Parathyroid adenoma (tissue), 2 donors: ENCODE data around the gene MAML2.
"Not testable (repeated sequence)": the region's sequence is repeated elsewhere in the genome, so short reads cannot be mapped to it uniquely, and the experiment has no call there.

ENCODE experiments used
- H2AFZ ChIP-seq: fragments of 300-600 bp; sonication (generic); one replicate; pipeline ENCODE4 v1.7.0; 2017; ENCODE audit warnings: antibody characterized with exemption, mild to moderate bottlenecking
- H3K27ac ChIP-seq: fragments of 300-600 bp; sonication (generic); one replicate; pipeline ENCODE4 v1.7.0; 2017
- H3K27me3 ChIP-seq: fragments of 300-600 bp; sonication (generic); one replicate; pipeline ENCODE4 v1.7.0; 2017; ENCODE audit warnings: low read length; ENCODE audit not compliant: control insufficient read depth, insufficient read depth
- H3K36me3 ChIP-seq: fragments of 300-600 bp; sonication (generic); one replicate; pipeline ENCODE4 v1.7.0; 2017; ENCODE audit warnings: low read length; ENCODE audit not compliant: control insufficient read depth, insufficient read depth
- H3K4me1 ChIP-seq: fragments of 300-600 bp; sonication (generic); one replicate; pipeline ENCODE4 v1.7.0; 2017; ENCODE audit warnings: control low read depth
- H3K4me2 ChIP-seq: fragments of 300-600 bp; sonication (generic); one replicate; pipeline ENCODE4 v1.7.0; 2017; ENCODE audit warnings: low read length
- H3K4me3 ChIP-seq: fragments of 300-600 bp; sonication (generic); one replicate; pipeline ENCODE4 v1.7.0; 2017; ENCODE audit warnings: low read depth, low read length
- H3K79me2 ChIP-seq: fragments of 300-600 bp; sonication (generic); one replicate; pipeline ENCODE4 v1.7.0; 2017; ENCODE audit warnings: control low read depth
- H3K9ac ChIP-seq: fragments of 300-600 bp; sonication (generic); one replicate; pipeline ENCODE4 v1.7.0; 2017; ENCODE audit warnings: mild to moderate bottlenecking
- H3K9me3 ChIP-seq: fragments of 300-600 bp; sonication (generic); one replicate; pipeline ENCODE4 v1.7.0; 2017; ENCODE audit warnings: low read length; ENCODE audit not compliant: control insufficient read depth
- CTCF ChIP-seq: fragments of 300-600 bp; sonication (generic); IDR thresholded peaks from one replicate; pipeline ENCODE4 v1.7.0; 2017; ENCODE audit warnings: antibody characterized with exemption, mild to moderate bottlenecking
- donor health status: primary hyperparathyroidism.

MAML2 gene

GRCh38 chr11:96287822-96288439 lies 55.1 kb downstream of the MAML2 start:
- no peak overlapping the region for H2AFZ ChIP-seq
- H3K4me2 ChIP-seq = no peak overlapping the region
- H3K4me1 ChIP-seq = peaks cover 3% of the 10 kb centered on the region
- no peak overlapping the region for H3K4me3 ChIP-seq
- no peaks in the 10 kb centered on the region for H3K9me3 ChIP-seq
- peaks cover 9% of the 10 kb centered on the region for H3K79me2 ChIP-seq
- H3K27ac ChIP-seq = no peak overlapping the region
- no peaks in the 10 kb centered on the region for H3K36me3 ChIP-seq
- TF ChIP-seq CTCF = no peak
- H3K9ac ChIP-seq = no peak overlapping the region
- H3K27me3 ChIP-seq = no peaks in the 10 kb centered on the region

- H3K4me3 ChIP-seq, H3K36me3 ChIP-seq, H3K79me2 ChIP-seq, H3K27me3 ChIP-seq, H3K4me1 ChIP-seq, H3K9me3 ChIP-seq, H3K9ac ChIP-seq, H3K27ac ChIP-seq, H2AFZ ChIP-seq, H3K4me2 ChIP-seq: not testable (repeated sequence)
Measured at GRCh38 chr11:96285985-96286384, 57.0 kb downstream of the MAML2 start.

GRCh38 chr11:96284917-96285316 lies 58.1 kb downstream of the MAML2 start:
- Histone ChIP-seq H3K36me3 (no peaks in the 10 kb centered on the region), H3K4me2 (no peak overlapping the region), H3K27ac (no peak overlapping the region), H3K79me2 (peaks cover 5% of the 10 kb centered on the region), H3K4me1 (no peaks in the 10 kb centered on the region), H3K9ac (no peak overlapping the region), H3K9me3 (no peaks in the 10 kb centered on the region), H3K4me3 (no peak overlapping the region), H2AFZ (no peak overlapping the region), H3K27me3 (no peaks in the 10 kb centered on the region)
- TF ChIP-seq CTCF = no peak

GRCh38 chr11:96284401-96284800 lies 58.6 kb downstream of the MAML2 start:
- Histone ChIP-seq H3K27ac (no peak overlapping the region), H3K4me2 (no peak overlapping the region), H3K36me3 (no peaks in the 10 kb centered on the region), H3K79me2 (peaks cover 5% of the 10 kb centered on the region), H3K9ac (no peak overlapping the region), H3K4me3 (no peak overlapping the region), H3K27me3 (no peaks in the 10 kb centered on the region), H3K4me1 (no peaks in the 10 kb centered on the region), H3K9me3 (no peaks in the 10 kb centered on the region), H2AFZ (no peak overlapping the region)
- no peak for TF ChIP-seq CTCF

GRCh38 chr11:96282625-96283220 lies 60.3 kb downstream of the MAML2 start:
- Histone ChIP-seq H2AFZ (no peak overlapping the region), H3K4me3 (no peak overlapping the region), H3K27me3 (no peaks in the 10 kb centered on the region), H3K9me3 (no peaks in the 10 kb centered on the region), H3K79me2 (peaks cover 5% of the 10 kb centered on the region), H3K27ac (no peak overlapping the region), H3K4me1 (no peaks in the 10 kb centered on the region), H3K36me3 (no peaks in the 10 kb centered on the region), H3K4me2 (no peak overlapping the region), H3K9ac (no peak overlapping the region)
- no peak for TF ChIP-seq CTCF
